NCI-H526 (cell line): ENCODE data around the gene ST14.

Experiments used
- DNase-seq, 2 experiments: peaks; one replicate each; lab custom pipeline; 2025; lab: John Stamatoyannopoulos, UW

ST14 gene

GRCh38 chr11:130136107-130136506 lies 23.5 kb upstream of the ST14 start:
- DNase-seq: no peak

GRCh38 chr11:130137999-130138398 lies 21.6 kb upstream of the ST14 start:
- DNase-seq: no peak

DNA sequence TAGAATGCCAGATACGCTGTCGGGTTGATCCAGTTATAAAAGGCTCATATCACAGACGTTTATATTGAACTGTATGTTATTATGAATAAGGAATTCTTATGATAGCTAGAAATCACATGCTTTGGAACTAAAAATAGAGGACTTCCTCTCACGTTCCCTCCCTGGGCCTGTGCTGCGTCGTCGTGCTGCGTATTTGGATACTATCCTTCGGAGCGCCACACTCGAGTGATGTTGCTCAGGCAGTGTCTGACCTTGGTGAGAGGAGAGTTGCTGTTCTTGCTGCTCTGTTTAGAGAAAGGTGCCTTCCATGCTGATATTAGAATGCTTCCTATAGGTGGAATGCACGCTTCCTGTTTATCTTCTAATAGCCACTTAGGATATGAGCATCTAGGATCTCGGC lies 20.2 kb upstream of the ST14 start:
- DNase-seq: no peak

DNA sequence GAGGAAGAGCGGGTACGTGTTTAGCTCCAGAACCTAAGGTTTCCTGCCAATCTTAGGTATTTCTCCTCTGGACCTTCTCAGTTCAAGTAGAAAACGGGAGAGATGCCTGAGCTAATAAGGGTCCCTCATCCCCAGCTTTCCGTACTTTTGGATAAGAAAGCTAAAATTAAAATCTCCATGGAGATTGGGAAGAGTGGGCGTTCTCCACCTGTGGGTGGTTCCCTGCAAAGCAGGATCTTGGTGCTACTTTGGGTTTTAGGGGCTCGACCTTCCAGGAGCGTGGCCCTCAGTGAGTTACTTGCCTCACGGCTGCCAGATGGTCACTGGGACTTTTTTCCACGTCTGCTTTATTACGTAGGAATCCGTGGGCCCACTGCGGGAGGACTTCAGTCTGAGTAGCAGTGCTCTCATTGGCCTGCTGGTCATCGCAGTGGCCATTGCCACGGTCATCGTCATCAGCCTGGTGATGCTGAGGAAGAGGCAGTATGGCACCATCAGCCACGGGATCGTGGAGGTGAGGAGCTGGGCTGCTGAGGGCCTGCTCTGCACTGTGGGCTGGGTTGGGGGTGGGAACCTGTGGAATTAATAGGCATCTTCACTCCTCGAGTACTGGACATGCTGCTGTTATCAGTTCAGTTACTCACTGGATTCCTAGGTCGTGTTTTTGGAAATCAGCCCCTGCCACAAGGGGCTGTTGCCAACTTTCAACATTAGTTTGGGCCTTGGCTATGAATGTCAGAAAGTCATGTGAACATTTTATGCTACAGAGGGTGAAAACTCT lies 17.8 kb upstream of the ST14 start:
- no peak for DNase-seq

GRCh38 chr11:130144141-130144540 lies 15.4 kb upstream of the ST14 start:
- no peak for DNase-seq

DNA sequence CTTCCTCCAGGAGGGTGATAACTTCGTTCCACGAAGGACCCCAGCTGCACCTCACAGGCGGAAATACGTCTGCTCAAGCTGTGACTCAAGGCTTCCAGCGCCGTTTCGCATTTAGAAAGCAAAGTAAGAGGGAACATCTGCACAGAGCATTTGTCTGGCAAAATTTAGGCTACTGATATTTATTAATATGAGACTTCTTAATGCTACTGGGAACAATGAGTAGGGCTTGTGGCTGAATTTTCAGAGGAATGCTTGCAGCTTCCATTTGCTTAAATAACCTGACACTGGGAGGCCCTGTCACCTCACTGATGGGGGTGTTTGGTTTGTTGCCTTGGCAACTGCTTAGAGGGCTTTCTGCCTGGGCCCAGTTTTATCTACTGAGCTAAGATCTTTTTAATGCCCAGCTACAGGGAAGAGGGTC lies 14.7 kb upstream of the ST14 start:
- DNase-seq: peak in 1 of 2 experiments; percentile 25

DNA sequence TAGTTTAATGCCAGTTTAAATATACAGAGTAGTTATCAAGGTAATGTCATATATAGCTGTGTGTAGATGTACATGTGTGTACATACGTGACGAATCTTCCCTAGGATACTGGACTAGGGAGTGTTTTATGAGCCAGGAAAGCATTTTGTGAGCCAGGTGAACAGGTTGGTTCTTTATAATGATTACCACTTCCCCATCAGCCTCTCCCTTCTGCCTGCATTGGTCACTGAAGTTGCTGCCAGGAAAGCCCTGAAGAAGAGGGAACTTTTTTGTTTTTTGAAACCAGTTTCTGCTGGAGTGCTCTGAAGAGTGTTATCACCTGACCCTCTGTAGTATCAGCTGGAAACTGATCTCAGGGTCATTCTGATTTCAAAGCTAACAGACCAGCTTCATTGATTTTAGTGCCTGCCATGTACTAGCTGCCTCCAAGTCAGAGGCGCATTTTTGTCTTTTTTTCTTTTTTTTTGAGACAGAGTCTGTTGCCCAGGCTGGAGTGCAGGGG lies 14.2 kb upstream of the ST14 start:
- DNase-seq: no peak

DNA sequence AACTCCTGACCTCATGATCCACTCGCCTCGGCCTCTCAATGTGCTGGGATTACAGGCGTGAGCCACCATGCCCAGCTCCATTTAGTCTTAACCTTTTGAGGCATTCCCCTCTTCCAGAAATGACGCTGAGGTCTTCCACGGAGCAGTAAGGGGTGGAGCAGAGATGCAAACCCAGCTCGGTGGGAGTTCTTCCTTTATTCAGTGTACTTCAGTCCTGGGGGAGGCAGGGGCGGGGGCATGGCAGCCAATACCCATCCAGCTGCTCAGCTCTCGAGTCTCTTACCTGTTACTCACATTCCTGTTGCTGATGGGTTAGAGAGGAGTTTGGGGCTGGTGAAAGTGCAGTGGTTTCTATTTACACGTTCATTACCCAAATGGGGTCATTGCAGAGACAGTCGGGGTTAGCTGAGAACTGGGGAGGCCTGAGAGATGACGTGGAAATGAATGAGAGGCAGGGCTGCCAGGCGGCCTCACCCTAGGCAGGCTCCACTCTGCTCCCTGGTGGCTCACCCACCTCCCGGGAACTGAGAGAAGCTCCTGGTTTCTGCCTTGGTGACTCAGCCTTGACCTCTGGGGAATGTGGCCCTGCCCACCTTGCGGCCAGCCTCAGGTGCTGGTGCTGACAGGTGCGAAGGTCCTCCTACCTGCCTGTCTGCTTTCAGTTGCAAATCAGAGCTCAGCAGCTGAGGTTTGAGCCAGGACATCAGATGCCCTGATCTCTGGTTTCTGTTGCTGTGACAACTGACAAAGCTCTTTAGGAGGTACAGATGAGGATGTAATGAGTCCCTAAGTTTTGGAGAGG lies 13.4 kb upstream of the ST14 start:
- peak in 1 of 2 experiments; percentile 72 for DNase-seq

GRCh38 chr11:130146796-130147195 lies 12.8 kb upstream of the ST14 start:
- DNase-seq: no peak

- no peak for DNase-seq
Measured at GRCh38 chr11:130148796-130149326, 10.7 kb upstream of the ST14 start.

GRCh38 chr11:130150790-130151189 lies 8.8 kb upstream of the ST14 start:
- no peak for DNase-seq

DNA sequence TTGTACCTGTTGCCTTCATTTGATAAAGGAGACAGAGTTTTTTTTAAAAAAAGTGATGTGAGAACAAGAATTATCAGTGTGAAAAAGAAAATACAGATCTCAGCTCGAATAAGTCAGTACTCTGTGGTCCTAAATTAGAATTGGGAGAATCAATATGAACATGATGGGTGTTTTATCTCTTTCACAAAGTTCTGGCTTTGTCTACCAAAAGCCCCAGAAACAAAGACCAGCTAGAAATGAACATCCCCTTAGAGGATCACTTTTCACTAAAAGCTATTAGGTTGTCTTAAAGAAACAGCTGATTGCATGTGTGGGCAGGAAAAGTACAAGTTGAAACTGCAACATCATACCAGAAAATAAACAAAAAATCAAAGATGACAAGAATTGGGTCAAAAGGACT lies 8.4 kb upstream of the ST14 start:
- DNase-seq: no peak

DNA sequence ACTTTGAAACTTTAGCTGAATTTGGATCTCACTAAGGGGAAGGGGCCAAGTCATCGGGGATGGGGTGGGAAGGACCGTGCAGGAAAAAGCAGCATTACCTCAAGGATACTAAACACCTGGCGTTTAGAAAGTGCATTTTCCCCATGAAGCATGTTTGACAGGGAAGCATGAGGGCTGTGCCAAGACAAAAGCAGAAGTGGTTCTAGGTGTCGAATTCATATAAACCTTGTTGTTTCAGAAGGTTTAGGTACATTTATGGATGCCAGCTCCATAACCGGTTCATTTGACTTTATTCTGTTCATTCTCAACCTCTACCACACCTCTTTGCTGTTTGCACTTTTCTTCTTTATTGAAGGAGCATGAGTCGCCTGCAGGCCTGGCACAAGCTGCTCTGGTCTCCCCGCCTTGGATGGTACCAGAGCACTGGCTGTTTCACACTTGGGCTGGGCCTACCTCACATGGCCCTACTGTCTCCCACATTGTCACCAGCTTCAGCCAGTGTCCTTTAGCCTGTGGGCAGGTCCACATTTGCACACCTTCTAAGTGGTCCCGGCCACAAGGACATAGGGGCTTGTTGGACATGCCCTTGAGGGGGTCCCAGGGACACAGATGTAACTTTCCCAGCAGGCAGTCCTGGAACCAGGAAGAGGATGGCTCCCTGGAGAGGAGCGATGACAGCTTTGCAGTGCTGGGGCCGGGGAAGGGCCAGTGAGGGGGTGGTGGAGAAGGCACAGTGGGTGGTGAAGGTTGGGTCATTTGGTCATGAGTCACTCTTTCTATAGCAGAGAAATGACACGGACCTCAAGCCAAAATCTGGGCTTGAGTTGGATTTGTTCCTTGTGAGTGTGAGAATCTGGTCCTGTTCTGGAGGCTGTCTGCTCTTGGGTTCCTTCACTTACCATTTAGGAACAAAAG lies 3.2 kb upstream of the ST14 start:
- DNase-seq: no peak

DNA sequence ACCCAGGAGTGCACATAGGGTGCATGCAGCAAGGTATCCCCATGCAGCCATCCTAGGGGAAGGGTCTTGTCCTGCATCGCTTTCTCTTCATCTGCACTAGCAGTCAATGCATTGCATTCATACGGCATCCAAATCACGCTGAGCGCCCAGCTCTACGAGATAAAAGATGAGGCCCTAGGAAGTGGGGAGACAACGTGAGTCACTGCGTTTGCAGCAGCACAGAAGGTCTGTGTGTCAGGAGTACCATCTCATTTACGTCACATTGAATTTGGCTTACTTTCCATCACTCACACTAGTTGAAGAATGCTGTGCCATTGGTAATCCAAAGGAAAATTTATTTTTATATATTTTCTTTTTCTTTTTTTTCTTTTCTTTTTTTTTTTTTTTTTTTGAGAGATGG lies 2.5 kb upstream of the ST14 start:
- no peak for DNase-seq

DNA sequence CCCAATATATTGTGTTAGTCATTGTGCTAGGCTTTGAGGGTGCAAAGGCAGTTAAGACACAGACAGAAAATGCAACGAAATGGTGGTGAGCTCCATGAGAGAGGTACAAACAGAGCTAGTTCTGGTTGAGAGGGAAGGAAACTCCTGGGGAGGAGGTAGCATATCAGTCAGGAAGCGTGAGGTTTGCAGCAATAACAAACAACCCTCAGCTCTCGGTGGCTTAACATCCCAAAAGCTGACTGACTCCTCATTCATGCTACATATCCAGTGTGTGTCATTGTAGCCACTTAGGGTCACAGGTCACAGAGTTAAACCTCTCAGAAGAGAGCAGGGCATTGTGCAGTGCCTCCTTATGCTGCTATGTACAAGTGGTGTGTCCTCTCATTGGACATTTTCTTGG lies 1.7 kb upstream of the ST14 start:
- DNase-seq: no peak

- DNase-seq: no peak
Measured at GRCh38 chr11:130159139-130159538, 443 bp upstream of the ST14 start.

- DNase-seq: peak in 1 of 2 experiments; percentile 79
Measured at GRCh38 chr11:130160498-130161155, 1.0 kb downstream of the ST14 start.

DNA sequence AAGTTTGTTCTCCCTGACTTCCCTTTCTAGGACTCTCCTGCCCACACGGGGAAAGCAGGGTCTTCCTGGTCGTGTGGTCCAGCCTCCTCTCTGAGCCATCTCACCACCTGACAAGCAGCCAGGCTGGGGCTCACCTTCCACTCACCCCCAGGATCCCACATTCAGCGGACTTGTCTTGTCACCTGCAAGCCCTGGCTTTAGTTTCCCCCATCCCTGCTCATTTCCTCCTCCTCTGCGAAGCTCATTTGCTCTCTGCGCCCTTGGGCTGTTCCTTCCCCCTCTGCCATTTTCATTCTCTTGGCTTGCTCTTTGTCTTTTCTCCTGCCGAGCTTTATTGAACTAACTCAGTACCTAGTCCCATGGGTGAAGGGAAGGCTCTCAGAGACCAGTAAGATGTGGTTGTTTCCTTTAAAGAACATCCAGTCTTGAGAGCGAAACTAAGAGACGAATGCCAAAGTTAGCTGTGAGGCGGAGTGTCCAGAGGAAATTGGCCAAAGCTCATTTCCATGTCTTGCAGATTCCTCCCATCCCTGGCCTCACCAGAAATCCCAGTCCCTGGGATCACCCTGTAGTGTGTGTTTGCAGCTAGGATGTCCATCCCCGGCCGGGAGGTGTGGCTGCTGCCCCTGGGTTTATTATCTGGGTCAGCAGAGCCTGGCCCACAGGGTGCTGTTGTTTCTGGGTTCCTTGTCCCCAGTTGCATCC lies 2.0 kb downstream of the ST14 start:
- DNase-seq: peak in 1 of 2 experiments; percentile 59

DNA sequence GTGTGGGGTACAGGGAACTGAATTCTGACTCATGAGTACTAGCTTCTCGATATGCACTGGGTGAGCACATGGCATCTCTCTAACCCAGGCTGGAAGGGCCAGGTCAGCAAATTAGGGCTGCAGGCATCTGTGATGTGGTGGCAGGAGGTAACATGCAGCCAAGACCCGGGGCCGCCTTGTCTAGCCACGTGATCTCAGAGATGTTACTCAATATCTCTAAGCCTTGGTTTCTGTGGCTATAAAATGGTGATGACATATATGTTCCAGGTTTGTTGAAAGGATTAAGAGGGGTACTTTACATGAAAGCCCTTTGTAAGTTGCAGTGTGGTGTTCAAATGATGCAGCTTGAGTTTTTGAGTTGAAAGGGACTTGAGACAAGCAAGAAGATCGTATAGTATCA lies 3.2 kb downstream of the ST14 start:
- no peak for DNase-seq

- peak in 1 of 2 experiments; percentile 47 for DNase-seq
Measured at GRCh38 chr11:130163346-130164220, 4.0 kb downstream of the ST14 start.
